GM23338 (cell line): ENCODE measurements around the gene P3R3URF. TPM values are rescaled to one million over a fixed set of nuclear protein-coding genes. Genes with fewer than 3 reads are reported as not detected.

Experiments used
- ATAC-seq: fragments of 200-7000 bp; cut with Tn5 transposase; 3 replicates; pipeline ENCODE4 v1.9.1; 2020
- DNase-seq: peaks from one replicate; pipeline ENCODE4 v3.0.0-alpha.2; 2015; ENCODE audit warnings: low spot score
- H2AFZ ChIP-seq: fragments of 200-600 bp; sonication (generic); 2 replicates; pipeline ENCODE4 v1.8.0; 2016; ENCODE audit warnings: antibody characterized with exemption, mild to moderate bottlenecking, moderate library complexity
- H3F3A ChIP-seq: fragments of 200-600 bp; sonication (generic); replicated peaks from 2 replicates; pipeline ENCODE4 v1.8.0; 2017; ENCODE audit warnings: antibody characterized with exemption, mixed run types, low read depth
- H3K27ac ChIP-seq: fragments of 200-600 bp; sonication (generic); 2 replicates; pipeline ENCODE4 v1.6.1; 2016; ENCODE audit warnings: low read depth
- H3K27me3 ChIP-seq: fragments of 200-600 bp; sonication (generic); 2 replicates; pipeline ENCODE4 v1.8.0; 2016; ENCODE audit warnings: mild to moderate bottlenecking, mixed run types, moderate library complexity; ENCODE audit not compliant: insufficient read depth
- H3K36me3 ChIP-seq: fragments of 200-600 bp; sonication (generic); 2 replicates; pipeline ENCODE4 v1.8.0; 2016; ENCODE audit warnings: mild to moderate bottlenecking; ENCODE audit not compliant: insufficient read depth
- H3K4me1 ChIP-seq: fragments of 200-600 bp; sonication (generic); 2 replicates; pipeline ENCODE4 v1.8.0; 2016; ENCODE audit warnings: mild to moderate bottlenecking, moderate library complexity; ENCODE audit not compliant: insufficient read depth
- H3K4me2 ChIP-seq: fragments of 200-600 bp; sonication (generic); 2 replicates; pipeline ENCODE4 v1.7.1; 2017; ENCODE audit warnings: mixed run types
- H3K4me3 ChIP-seq: fragments of 200-600 bp; sonication (generic); 2 replicates; pipeline ENCODE4 v1.6.1; 2016; ENCODE audit warnings: mixed run types
- H3K79me2 ChIP-seq: fragments of 200-600 bp; sonication (generic); replicated peaks from 2 replicates; pipeline ENCODE4 v1.8.0; 2017; ENCODE audit warnings: mild to moderate bottlenecking; ENCODE audit not compliant: insufficient read depth
- H3K9me2 ChIP-seq: fragments of 200-600 bp; sonication (generic); 2 replicates; pipeline ENCODE4 v1.8.0; 2017; ENCODE audit not compliant: insufficient read depth
- H4K20me1 ChIP-seq: fragments of 200-600 bp; sonication (generic); replicated peaks from 2 replicates; pipeline ENCODE4 v1.8.0; 2017; ENCODE audit warnings: mild to moderate bottlenecking; ENCODE audit not compliant: insufficient read depth
- H3K27ac Mint-ChIP-seq: 2 replicates; pipeline ENCODE4 v1.8.0; 2020; ENCODE audit warnings: inconsistent platforms, mild to moderate bottlenecking, moderate library complexity, mixed read lengths
- H3K27me3 Mint-ChIP-seq: 3 replicates; pipeline ENCODE4 v1.8.0; 2022; ENCODE audit warnings: low read depth, mild to moderate bottlenecking, moderate library complexity, mixed read lengths, inconsistent platforms; ENCODE audit not compliant: insufficient read depth, poor library complexity
- H3K36me3 Mint-ChIP-seq: 3 replicates; pipeline ENCODE4 v1.8.0; 2021; ENCODE audit warnings: low read depth, mild to moderate bottlenecking, inconsistent platforms, moderate library complexity, mixed read lengths
- H3K4me1 Mint-ChIP-seq: 3 replicates; pipeline ENCODE4 v1.8.0; 2020; ENCODE audit warnings: mild to moderate bottlenecking, inconsistent platforms, mixed read lengths
- H3K4me3 Mint-ChIP-seq: 3 replicates; pipeline ENCODE4 v1.8.0; 2021; ENCODE audit warnings: moderate library complexity, mild to moderate bottlenecking, inconsistent platforms, mixed read lengths
- H3K9me3 Mint-ChIP-seq: 3 replicates; pipeline ENCODE4 v1.8.0; 2020; ENCODE audit warnings: moderate library complexity, mild to moderate bottlenecking, inconsistent platforms, mixed read lengths
- CREB1 ChIP-seq: fragments of 250-450 bp; sonication (Bioruptor Pico); IDR thresholded peaks from 2 replicates; pipeline ENCODE4 v1.5.0; 2020; ENCODE audit warnings: low read depth, mild to moderate bottlenecking, moderate library complexity
- EZH2phosphoT487 ChIP-seq: fragments of 200-600 bp; sonication (generic); IDR thresholded peaks from one replicate; pipeline ENCODE4 v1.8.1; 2018; ENCODE audit warnings: antibody characterized with exemption; ENCODE audit not compliant: unreplicated experiment
- JUNB ChIP-seq: IDR thresholded peaks from one replicate; pipeline ENCODE4 v1.6.1; 2016; ENCODE audit warnings: antibody characterized with exemption; ENCODE audit not compliant: unreplicated experiment
- NANOG ChIP-seq: IDR thresholded peaks from 2 replicates; pipeline ENCODE4 v1.6.1; 2016; ENCODE audit warnings: antibody characterized with exemption, borderline replicate concordance
- POLR2AphosphoS5 ChIP-seq: IDR thresholded peaks from 2 replicates; pipeline ENCODE4 v1.6.1; 2016; ENCODE audit warnings: antibody characterized with exemption, low read depth
- STAT1 ChIP-seq: IDR thresholded peaks from one replicate; pipeline ENCODE4 v1.6.1; 2016; ENCODE audit warnings: antibody characterized with exemption; ENCODE audit not compliant: unreplicated experiment
- ZNF114 ChIP-seq: fragments of 250-450 bp; sonication (Bioruptor Pico); IDR thresholded peaks from 2 replicates; pipeline ENCODE4 v1.5.0; 2020; ENCODE audit warnings: mild to moderate bottlenecking, moderate library complexity
- ZNF331 ChIP-seq: fragments of 250-450 bp; sonication (Bioruptor Pico); IDR thresholded peaks from 2 replicates; pipeline ENCODE4 v1.5.0; 2020; ENCODE audit warnings: low read depth, mild to moderate bottlenecking, moderate library complexity
- ZNF462 ChIP-seq: fragments of 250-450 bp; sonication (Bioruptor Pico); IDR thresholded peaks from 2 replicates; pipeline ENCODE4 v1.5.0; 2020; ENCODE audit warnings: mild to moderate bottlenecking, moderate library complexity
- polyA plus RNA-seq: library from polyadenylated mRNA; unstranded; fragments of >200 nt; fragmentation: Nextera tagmentation; extraction: Ambion mirVana; gene quantifications from 2 replicates; pipeline ENCODE4 v1.2.1, GENCODE V29; 2016
- total RNA-seq: library from RNA; depleted of rRNA; stranded (reverse); fragments of >200 nt; shearing (Covaris generic); gene quantifications from 2 replicates; pipeline ENCODE4 v1.2.3, GENCODE V29; 2014
- TF ChIP-seq, protein P1 (sequence below): IDR thresholded peaks from 2 replicates; pipeline ENCODE4 v1.6.1; 2016; ENCODE audit warnings: antibody characterized with exemption
- TF ChIP-seq, protein P2 (sequence below), 2 experiments: fragments of 200-600 bp in 1 of 2; sonication (generic) in 1 of 2; conservative IDR thresholded peaks; 2 replicates each; pipeline versions ENCODE4 v1.5.1 to v1.6.1; 2016 to 2017; ENCODE audit warnings: antibody characterized with exemption in 2 of 2, low read depth in 2 of 2, mild to moderate bottlenecking in 2 of 2, moderate library complexity in 1 of 2

P3R3URF gene
- total and polyA plus RNA-seq, 2 experiments from 2014 or later, result not detected

- TF ChIP-seq ZNF462 (no peak), EZH2phosphoT487 (no peak), ZNF331 (no peak)
Observed at GRCh38 chr1:46210561-46210960, 34.3 kb upstream of the P3R3URF start (continued).

DNA sequence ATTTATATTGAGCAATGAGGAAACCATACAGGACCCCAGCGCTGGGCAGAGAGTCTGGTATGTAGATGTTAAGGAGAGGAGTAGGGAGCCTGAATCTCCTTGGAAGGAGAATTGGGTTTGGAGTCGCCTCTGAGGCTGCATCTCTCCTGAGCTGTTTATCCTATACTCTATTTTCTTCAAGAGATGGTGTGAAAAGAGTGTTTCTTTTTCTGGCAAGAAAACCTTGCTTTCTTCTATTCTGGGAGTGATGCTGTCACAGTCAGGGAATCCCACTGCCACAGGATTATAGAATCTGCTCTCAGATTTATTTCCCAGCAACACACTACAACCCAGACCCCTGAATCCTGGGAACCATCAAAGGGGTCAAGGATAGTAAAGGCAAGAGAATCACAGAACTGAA, 30.1 kb upstream of the P3R3URF start:
- no peak for DNase-seq
- H2AFZ ChIP-seq, result no peak overlapping the region
- H3K4me3 ChIP-seq, result no peak overlapping the region
- H3F3A ChIP-seq, result 0 out of 2 replicates have a peak, but pooled peaks cover 5% of the 10 kb centered on the region
- Mint-ChIP-seq H3K36me3 (no peaks in the 10 kb centered on the region), H3K27ac (no peak overlapping the region), H3K9me3 (no peaks in the 10 kb centered on the region), H3K4me1 (peaks cover 20% of the 10 kb centered on the region), H3K27me3 (peaks cover 15% of the 10 kb centered on the region), H3K4me3 (no peak overlapping the region)
- no peaks in the 10 kb centered on the region for H3K36me3 ChIP-seq
- H3K79me2 ChIP-seq, result no peaks in the 10 kb centered on the region
- H3K4me1 ChIP-seq, result peaks cover 5% of the 10 kb centered on the region
- H3K4me2 ChIP-seq, result no peak overlapping the region
- H4K20me1 ChIP-seq, result no peaks in the 10 kb centered on the region
- H3K9me2 ChIP-seq, result no peaks in the 10 kb centered on the region
- H3K27ac ChIP-seq, result no peak overlapping the region
- no peak for ATAC-seq
- H3K27me3 ChIP-seq, result 0 out of 2 replicates have a peak, but pooled peaks cover 5% of the 10 kb centered on the region
- TF ChIP-seq EZH2phosphoT487 (no peak), NANOG (no peak), STAT1 (no peak), ZNF114 (no peak), POLR2AphosphoS5 (no peak), CREB1 (CRISPR knock-in tag) (no peak), JUNB (no peak), ZNF331 (no peak)
- TF ChIP-seq, protein P1, sequence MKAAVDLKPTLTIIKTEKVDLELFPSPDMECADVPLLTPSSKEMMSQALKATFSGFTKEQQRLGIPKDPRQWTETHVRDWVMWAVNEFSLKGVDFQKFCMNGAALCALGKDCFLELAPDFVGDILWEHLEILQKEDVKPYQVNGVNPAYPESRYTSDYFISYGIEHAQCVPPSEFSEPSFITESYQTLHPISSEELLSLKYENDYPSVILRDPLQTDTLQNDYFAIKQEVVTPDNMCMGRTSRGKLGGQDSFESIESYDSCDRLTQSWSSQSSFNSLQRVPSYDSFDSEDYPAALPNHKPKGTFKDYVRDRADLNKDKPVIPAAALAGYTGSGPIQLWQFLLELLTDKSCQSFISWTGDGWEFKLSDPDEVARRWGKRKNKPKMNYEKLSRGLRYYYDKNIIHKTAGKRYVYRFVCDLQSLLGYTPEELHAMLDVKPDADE, result no peak
- TF ChIP-seq, protein P2, sequence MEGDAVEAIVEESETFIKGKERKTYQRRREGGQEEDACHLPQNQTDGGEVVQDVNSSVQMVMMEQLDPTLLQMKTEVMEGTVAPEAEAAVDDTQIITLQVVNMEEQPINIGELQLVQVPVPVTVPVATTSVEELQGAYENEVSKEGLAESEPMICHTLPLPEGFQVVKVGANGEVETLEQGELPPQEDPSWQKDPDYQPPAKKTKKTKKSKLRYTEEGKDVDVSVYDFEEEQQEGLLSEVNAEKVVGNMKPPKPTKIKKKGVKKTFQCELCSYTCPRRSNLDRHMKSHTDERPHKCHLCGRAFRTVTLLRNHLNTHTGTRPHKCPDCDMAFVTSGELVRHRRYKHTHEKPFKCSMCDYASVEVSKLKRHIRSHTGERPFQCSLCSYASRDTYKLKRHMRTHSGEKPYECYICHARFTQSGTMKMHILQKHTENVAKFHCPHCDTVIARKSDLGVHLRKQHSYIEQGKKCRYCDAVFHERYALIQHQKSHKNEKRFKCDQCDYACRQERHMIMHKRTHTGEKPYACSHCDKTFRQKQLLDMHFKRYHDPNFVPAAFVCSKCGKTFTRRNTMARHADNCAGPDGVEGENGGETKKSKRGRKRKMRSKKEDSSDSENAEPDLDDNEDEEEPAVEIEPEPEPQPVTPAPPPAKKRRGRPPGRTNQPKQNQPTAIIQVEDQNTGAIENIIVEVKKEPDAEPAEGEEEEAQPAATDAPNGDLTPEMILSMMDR (conservative IDR thresholded peaks at IDR 0.05; ENCODE audit: low read depth in 2 of 2), result no peak
